Measurements from ENCODE around the gene DNALI1. TPM values are rescaled to one million over a fixed set of nuclear protein-coding genes. Genes with fewer than 3 reads are reported as not detected.
"Not testable (repeated sequence)": the region's sequence is repeated elsewhere in the genome, so short reads cannot be mapped to it uniquely, and the experiment has no call there.

Gene DNALI1
- polyA plus RNA-seq (2014; cell fraction: cytosol; rRNA removed) = 5.8 and 7.4 TPM in 2 replicates
- 13.8 and 13.9 TPM in 2 replicates for polyA plus RNA-seq (2014; cell fraction: nucleus; rRNA removed)

- DNase-seq (ENCODE audit: low spot score) = peak; percentile 82
These were observed at the start of gene DNALI1 for GRCh38 chr1:37556712-37557196. Gene DNALI1, plus strand, starts transcription at chr1:37556940. Its CDS starts 55 bp downstream, at chr1:37556995.

DNA sequence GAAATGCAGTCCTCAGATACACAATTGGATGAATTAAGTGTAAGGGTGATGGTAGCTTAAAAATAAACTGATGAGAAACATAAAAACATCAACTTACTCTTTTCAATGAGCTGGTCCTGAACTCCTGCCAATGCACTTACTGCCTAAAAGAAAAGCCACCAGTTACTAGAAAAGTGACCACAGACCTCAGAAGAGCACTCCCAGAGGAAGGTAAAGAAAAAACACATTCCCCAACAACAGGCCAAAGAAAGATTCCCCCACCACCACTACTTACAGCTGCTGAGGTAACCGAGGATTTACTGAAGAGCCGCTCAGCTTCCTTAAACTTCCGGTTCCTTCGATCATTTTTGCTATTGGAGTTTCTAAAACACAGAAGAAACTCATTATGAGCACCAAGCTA is 47.6 kb upstream of the DNALI1 start:
- no peak for DNase-seq (ENCODE audit: low spot score)

GRCh38 chr1:37513795-37514349 is 42.9 kb upstream of the DNALI1 start:
- DNase-seq (ENCODE audit: low spot score) = peak; percentile 29

DNA sequence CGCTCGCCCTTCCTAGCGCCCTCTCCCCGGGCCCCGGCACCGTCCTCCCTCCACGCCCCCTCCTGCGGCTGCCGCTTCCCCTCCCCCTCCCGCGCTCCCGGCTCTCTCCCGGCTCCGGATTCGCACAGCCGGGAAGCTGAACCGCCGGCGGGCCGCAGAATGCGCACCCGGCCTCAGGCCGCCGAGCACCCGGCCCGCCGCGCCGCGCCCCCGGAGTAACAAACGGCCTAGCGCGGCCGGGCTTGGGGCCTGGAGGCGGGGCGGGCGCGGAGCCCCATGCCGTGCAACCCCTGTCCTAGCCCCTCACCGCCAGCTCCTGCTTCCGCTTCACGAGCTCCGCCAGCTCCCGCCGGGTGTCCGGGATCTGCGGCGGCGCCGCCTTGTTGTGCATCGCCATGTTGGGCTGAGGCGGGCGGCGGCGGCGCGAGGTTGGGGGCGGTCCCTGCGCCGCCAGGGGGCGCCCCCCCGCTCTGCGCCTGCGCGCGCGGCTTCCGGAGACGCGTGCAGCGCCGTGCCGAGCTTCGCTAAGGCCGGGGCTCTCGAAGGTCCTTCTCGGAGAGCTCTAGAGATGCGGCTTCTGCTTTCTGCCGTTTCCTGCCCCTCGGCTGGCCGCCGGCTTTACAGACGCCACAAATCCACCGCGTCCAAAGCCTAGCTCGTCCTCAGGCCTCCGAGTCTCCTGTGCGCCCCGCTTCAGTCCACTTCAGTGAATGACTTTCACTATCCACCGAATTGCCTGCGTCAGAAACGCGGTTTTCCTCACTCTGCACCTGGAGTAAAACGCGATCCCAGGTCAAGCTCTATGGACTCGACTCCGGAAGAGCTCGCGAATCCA is 42.2 kb upstream of the DNALI1 start, which contains the start of gene MEAF6:
MEAF6 (minus strand) TSS at position 417 of the 835 bp plus-strand sequence; CDS start at position 397, 20 bp downstream.
- peak; percentile 76 for DNase-seq (ENCODE audit: low spot score)

DNA sequence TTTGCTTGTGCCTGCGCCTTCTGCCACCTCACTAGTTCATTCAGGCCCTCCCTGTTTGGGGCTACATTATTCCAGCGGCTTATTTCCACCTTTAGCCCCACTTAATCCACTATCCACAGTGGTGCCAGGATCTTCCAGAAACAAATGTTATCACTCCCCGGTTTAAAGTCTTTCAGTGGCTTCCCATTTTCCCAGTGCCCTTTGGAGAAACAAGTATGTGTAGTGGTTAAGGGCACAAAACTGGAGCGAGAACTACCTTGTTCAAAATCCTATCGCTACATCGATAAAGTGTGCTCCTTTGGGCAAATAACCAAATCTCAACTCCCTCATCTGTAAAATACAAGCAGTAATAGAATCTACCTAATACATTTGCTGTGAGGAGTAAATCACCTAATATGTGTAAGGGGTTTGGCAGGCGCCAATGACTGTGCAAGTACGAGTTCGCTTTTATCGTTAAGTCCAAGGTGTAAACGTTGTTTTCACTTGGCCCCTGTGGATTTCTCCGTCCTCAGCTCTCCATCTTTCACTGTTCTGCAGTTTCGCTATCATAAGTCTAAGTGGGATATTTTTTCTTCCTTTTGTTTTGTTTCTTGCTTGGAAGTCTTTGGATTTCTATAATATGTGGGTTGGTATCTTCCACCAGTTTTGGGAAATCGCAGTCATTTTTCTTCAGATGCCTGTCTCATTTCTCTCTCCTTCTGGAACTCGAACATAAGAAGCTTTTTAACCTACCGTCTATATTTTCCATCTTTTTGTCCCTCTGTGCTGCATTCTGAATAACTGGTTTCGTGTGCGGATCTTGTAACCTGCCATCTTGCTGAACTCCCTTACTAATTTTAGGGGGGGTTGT is 41.3 kb upstream of the DNALI1 start:
- DNase-seq (ENCODE audit: low spot score) = peak; percentile 8

- no peak for DNase-seq (ENCODE audit: low spot score)
These were observed 39.2 kb upstream of the DNALI1 start for GRCh38 chr1:37517569-37517968.

GRCh38 chr1:37518241-37518640 is 38.5 kb upstream of the DNALI1 start:
- DNase-seq (ENCODE audit: low spot score) = not testable (repeated sequence)

GRCh38 chr1:37518929-37519328 is 37.8 kb upstream of the DNALI1 start:
- not testable (repeated sequence) for DNase-seq (ENCODE audit: low spot score)

DNA sequence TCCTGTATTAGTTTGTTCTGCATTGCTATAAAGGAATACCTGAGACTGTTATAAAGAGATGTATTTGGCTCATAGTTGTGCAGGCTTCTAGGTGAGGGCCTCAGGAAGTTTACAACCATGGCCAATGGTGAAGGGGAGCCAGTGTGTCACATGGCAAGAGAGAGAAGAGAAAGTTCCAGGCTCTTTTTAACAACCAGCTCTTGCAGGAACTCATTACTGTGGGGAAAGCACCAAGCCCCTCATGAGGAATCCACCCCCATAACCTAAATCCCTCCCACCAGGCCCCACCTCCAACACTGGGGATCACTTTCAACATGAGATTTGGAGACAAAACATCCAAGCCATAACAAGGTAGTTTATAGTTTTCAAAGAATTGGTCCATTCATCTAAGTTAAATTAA is 37.1 kb upstream of the DNALI1 start:
- no peak for DNase-seq (ENCODE audit: low spot score)

DNA sequence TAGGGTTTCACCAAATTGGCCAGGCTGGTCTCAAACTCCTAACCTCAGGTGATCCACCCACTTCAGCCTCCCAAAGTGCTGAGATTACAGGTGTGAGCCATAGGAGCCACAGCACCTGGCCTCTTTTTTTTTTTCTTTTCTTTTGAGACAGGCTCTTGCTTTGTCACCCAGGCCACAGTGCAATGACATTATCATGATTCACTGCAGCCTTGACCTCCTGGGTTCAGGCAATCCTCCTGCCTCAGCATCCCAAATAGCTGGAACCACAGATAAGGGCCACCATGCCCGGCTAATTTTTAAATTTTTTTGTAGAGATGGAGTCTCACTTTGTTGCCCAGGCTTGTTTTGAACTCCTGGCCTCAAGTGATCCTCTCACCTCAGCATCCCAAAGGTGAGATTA is 26.9 kb upstream of the DNALI1 start:
- not testable (repeated sequence) for DNase-seq (ENCODE audit: low spot score)

DNA sequence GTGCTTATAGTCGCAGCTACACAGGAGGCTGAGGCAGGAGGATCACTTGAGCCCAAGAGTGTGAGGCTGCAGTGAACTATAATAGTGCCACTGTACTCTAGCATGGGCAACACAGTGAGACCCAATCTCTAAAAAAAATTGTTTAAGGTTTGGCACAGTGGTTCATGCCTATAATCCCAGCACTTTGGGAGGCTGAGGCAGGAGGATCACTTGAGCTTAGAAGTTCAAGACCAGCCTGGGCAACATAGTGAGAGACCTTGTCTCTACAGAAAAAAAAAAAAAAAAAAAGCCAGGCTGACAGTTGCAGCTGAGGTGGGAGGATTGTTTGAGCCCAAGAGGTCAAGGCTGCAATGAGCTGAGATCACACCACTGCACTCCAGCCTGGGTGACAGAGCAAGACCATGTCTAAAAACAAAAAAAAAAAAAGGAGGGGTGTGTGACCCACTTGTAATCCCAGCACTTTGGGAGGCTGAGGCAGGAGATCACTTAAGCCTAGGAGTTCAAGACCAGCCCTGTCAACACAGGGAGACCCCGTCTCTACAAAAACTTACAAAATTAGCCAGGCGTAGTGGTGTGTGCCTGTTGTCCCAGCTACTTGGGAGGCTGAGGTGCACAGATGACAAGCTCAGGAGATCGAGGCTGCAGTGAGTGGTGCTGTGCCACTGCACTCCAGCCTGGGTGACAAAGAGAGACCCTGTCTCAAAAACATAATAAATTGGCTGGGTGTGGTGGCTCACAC is 24.2 kb upstream of the DNALI1 start:
- DNase-seq (ENCODE audit: low spot score) = not testable (repeated sequence)

DNA sequence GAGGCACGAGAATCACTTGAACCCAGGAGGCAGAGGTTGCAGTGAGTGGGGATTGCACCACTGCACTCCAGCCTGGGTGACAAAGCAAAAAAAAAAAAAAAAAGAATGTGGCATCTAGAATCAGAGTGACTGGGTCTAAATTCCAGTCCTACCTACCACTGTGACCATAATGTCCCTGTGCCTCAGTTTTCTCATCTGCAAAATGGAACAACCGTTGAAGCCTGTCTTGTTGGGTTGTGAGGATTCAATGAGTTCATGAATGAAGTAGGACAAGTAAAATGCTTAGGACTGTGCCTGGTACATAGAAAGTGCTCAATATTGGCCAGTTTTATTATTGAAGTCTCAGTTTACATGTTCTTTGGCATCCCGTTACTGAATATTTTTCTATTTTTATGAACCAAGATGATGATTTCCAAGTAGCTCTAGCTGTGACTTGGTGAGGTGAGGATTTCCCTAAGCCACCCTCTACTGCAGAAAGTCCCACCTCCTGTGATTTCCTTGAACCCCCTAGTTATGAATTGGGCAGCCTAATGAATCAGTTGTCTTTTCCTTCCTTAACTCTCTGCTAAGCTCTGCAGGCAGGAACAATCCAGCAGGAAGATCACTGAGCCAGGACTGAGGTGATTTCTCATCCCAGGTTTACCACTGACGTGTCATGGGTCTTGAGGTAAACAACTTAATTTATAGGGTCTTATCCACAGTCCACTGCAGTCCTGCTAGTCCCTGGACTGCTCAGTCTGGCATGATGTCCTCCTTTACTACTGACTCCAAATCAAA is 23.2 kb upstream of the DNALI1 start:
- DNase-seq (ENCODE audit: low spot score) = no peak

GRCh38 chr1:37537378-37537777 is 19.4 kb upstream of the DNALI1 start:
- no peak for DNase-seq (ENCODE audit: low spot score)

- not testable (repeated sequence) for DNase-seq (ENCODE audit: low spot score)
These were observed 17.6 kb upstream of the DNALI1 start for GRCh38 chr1:37539154-37539553.

- DNase-seq (ENCODE audit: low spot score) = no peak
These were observed 16.5 kb upstream of the DNALI1 start for GRCh38 chr1:37540036-37540785.

DNA sequence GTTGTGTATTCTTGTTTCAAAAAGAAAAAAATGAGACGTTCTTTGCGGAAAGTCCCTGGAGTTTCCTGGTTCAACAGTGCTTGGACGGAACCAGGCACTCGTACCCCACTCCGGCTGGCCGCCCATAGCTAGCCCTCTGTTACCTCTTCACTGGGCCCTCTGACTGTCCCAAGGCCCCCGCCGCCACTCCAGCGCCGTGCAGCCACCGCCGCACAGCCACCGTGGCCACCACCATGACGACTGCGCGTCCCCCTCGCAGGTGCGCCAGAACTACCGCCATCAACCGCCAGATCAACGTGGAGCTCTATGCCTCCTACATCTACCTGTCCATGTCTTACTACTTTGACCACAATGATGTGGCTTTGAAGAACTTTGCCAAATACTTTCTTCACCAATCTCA is 12.2 kb upstream of the DNALI1 start:
- DNase-seq (ENCODE audit: low spot score) = no peak

GRCh38 chr1:37545019-37545418 is 11.7 kb upstream of the DNALI1 start:
- DNase-seq (ENCODE audit: low spot score) = no peak

DNA sequence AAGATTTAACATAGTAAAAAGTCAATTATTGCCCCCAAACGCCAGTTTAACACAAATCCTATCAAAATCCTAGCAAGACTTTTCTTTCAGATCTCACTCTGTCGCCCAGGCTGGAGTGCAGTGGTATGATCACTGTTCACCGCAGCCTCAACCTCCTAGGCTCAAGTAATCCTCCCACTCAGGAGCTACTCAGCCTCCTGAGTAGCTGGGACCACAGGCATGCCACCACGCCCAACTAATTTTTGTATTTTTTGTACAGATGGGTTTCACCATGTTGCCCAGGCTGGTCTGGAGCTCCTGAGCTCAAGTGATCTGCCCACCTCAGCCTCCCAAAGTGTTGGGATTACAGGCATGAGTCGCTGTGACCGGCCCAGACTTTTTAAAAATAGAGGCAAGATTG is 7.4 kb upstream of the DNALI1 start:
- DNase-seq (ENCODE audit: low spot score) = no peak

GRCh38 chr1:37553598-37553926 is 3.2 kb upstream of the DNALI1 start:
- no peak for DNase-seq (ENCODE audit: low spot score)
